Natural killer cell (primary cell): ENCODE results near the gene PARL. TPM values are rescaled to one million over a fixed set of nuclear protein-coding genes. Genes with fewer than 3 reads are reported as not detected.

Experiments
- ATAC-seq, 3 donors: fragments of 150-1000 bp in 2 of 3; fragments of 200-7000 bp in 1 of 3; cut with Tn5 transposase; 1 replicate in 1 of 3; 2 replicates in 2 of 3; pipeline ENCODE4 v1.10.0; 2021; ENCODE audit warnings: mild to moderate bottlenecking in 2 of 3, moderate library complexity in 2 of 3
- DNase-seq, 2 donors: peaks; one replicate each; pipeline versions ENCODE4 v3.0.0 to v3.0.0-alpha.2; 2013 to 2021; ENCODE audit warnings: mixed read lengths in 1 of 2
- H3K27ac ChIP-seq: one replicate; pipeline ENCODE4 v1.5.1; 2013; ENCODE audit warnings: mild to moderate bottlenecking, low read length
- H3K27me3 ChIP-seq: one replicate; pipeline ENCODE4 v1.6.1; 2013; ENCODE audit warnings: low read length; ENCODE audit not compliant: control insufficient read depth, insufficient read depth
- H3K36me3 ChIP-seq: one replicate; pipeline ENCODE4 v1.6.1; 2013; ENCODE audit warnings: low read length; ENCODE audit not compliant: control insufficient read depth, insufficient read depth
- H3K4me1 ChIP-seq: one replicate; pipeline ENCODE4 v1.6.1; 2013; ENCODE audit warnings: low read length; ENCODE audit not compliant: control insufficient read depth, insufficient read depth
- H3K4me3 ChIP-seq: one replicate; pipeline ENCODE4 v1.5.1; 2013; ENCODE audit warnings: low read length
- H3K9me3 ChIP-seq: one replicate; pipeline ENCODE4 v1.6.1; 2013; ENCODE audit warnings: low read length; ENCODE audit not compliant: control insufficient read depth, insufficient read depth
- H3K27ac Mint-ChIP-seq, 2 donors: one replicate each; pipeline ENCODE4 v1.8.0; 2022; ENCODE audit warnings: mild to moderate bottlenecking in 2 of 2, mixed read lengths in 2 of 2, moderate library complexity in 1 of 2
- H3K27me3 Mint-ChIP-seq, 2 donors: one replicate each; pipeline ENCODE4 v1.8.0; 2022; ENCODE audit warnings: low read depth in 2 of 2, mixed read lengths in 2 of 2
- H3K36me3 Mint-ChIP-seq: one replicate; pipeline ENCODE4 v1.8.0; 2022; ENCODE audit warnings: mixed read lengths
- H3K4me1 Mint-ChIP-seq, 2 donors: one replicate each; pipeline ENCODE4 v1.8.0; 2022; ENCODE audit warnings: mixed read lengths in 2 of 2
- H3K4me3 Mint-ChIP-seq: one replicate; pipeline ENCODE4 v1.8.0; 2022; ENCODE audit warnings: mild to moderate bottlenecking, moderate library complexity, mixed read lengths
- H3K9me3 Mint-ChIP-seq, 2 donors: one replicate each; pipeline ENCODE4 v1.8.0; 2022; ENCODE audit warnings: mixed read lengths in 2 of 2
- WGBS: methylation state at CpG from one replicate; pipeline ENCODE4 v1.1.7; 2013; ENCODE audit warnings: missing lambda C conversion rate; ENCODE audit not compliant: insufficient coverage; 5-methylcytosine and 5-hydroxymethylcytosine counted together
- intact Hi-C: fragments of 100-400 bp; cut with micrococcal nuclease; formaldehyde crosslinking; loops from one replicate; pipeline ENCODE4 v1.14.2; 2022
- total RNA-seq, 4 donors: library from RNA; stranded (reverse); fragments of 120-200 nt in 1 of 4; gene quantifications; one replicate each; pipeline versions ENCODE4 v1.2.3 to v1.2.4, GENCODE V29; 2013 to 2022
- TF ChIP-seq, protein P1 (sequence below): fragments of 200-600 bp; IDR thresholded peaks from one replicate; pipeline ENCODE4 v1.8.0; 2022; ENCODE audit warnings: antibody characterized with exemption

PARL gene
- total RNA-seq, 3 donors from 2014 or later (not counting 1 experiment from before 2014, with no cell fraction given): 35.1 to 47.1 (median 37.7) TPM

DNA sequence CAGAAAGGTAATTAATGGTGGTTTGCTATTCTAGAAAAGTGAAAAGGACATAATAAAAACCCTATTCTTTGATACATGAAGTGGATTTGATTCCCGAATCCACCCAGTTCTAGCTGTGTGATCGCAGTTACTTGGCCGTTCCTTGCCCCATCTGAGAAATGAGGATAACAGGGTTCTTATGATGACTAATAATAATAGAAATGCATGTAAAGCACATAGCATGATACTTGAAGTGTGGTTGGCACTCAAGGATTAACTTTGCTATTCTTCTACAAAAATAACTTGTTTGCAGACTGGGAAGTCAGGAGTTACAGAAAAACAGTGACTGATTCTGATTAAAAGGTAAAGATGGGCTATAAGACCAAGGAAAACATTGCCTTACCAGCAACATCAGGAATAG lies 26.8 kb downstream of the PARL start:
- ATAC-seq (no peak), DNase-seq (no peak)
- no peaks in the 10 kb centered on the region for H3K27me3 ChIP-seq
- H3K4me1 Mint-ChIP-seq: peaks cover 0 to 4% of the 10 kb centered on the region in 2 donors
- H3K4me3 Mint-ChIP-seq: no peak overlapping the region
- H3K4me3 ChIP-seq: no peak overlapping the region
- WGBS: 100% methylated on average over 3 of the region's 3 CpGs
- H3K36me3 Mint-ChIP-seq: peaks cover 20% of the 10 kb centered on the region
- H3K4me1 ChIP-seq: no peaks in the 10 kb centered on the region
- H3K27ac Mint-ChIP-seq: no peak overlapping the region
- H3K36me3 ChIP-seq: peaks cover 46% of the 10 kb centered on the region
- H3K27ac ChIP-seq: no peak overlapping the region
- TF ChIP-seq, protein P1, sequence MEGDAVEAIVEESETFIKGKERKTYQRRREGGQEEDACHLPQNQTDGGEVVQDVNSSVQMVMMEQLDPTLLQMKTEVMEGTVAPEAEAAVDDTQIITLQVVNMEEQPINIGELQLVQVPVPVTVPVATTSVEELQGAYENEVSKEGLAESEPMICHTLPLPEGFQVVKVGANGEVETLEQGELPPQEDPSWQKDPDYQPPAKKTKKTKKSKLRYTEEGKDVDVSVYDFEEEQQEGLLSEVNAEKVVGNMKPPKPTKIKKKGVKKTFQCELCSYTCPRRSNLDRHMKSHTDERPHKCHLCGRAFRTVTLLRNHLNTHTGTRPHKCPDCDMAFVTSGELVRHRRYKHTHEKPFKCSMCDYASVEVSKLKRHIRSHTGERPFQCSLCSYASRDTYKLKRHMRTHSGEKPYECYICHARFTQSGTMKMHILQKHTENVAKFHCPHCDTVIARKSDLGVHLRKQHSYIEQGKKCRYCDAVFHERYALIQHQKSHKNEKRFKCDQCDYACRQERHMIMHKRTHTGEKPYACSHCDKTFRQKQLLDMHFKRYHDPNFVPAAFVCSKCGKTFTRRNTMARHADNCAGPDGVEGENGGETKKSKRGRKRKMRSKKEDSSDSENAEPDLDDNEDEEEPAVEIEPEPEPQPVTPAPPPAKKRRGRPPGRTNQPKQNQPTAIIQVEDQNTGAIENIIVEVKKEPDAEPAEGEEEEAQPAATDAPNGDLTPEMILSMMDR: no peak
- H3K9me3 ChIP-seq: no peaks in the 10 kb centered on the region
- H3K27me3 Mint-ChIP-seq: no peaks in the 10 kb centered on the region
- intact Hi-C loops: no loop called here
- H3K9me3 Mint-ChIP-seq: no peaks in the 10 kb centered on the region

DNA sequence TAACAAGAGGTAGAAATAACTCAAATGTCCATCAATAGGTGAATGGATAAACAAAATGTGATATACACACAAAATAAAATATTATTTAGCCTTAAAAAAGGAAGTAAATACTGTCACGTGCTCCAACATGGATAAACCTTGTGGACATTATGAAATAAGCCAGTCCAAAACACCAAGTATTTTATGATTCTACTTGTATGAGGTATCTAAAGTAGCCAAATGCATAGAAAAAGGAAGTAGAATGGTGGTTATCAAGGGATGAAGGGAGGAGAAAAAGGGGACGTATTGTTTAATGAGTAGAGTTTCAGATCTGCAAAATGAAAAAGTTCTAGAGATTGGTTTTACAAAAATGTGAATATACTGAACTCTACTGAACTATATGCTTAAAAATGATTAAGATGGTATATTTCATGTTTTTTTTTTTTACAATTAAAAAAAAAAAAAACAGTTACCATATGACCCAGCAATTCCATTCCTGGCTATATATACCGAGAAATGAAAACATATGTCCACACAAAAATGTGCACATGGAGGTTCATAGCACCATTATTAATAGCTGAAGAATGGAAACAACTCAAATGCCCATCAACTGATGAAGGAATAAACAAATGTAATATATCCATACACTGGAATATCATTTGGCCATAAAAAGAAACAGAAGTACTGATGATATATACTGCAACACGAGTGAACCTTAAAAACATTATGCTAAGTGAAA lies 30.2 kb downstream of the PARL start:
- Histone ChIP-seq H3K4me1 (no peaks in the 10 kb centered on the region), H3K27ac (no peak overlapping the region), H3K9me3 (no peaks in the 10 kb centered on the region), H3K27me3 (no peaks in the 10 kb centered on the region), H3K4me3 (no peak overlapping the region), H3K36me3 (peaks cover 29% of the 10 kb centered on the region)
- Mint-ChIP-seq H3K27ac (no peak overlapping the region), H3K4me1 (peaks cover 0 to 4% of the 10 kb centered on the region in 2 donors), H3K27me3 (no peaks in the 10 kb centered on the region), H3K36me3 (peaks cover under 1% of the 10 kb centered on the region), H3K9me3 (no peaks in the 10 kb centered on the region), H3K4me3 (no peak overlapping the region)
- ATAC-seq (no peak), DNase-seq (no peak)
- WGBS: 64% methylated on average over 1 of the region's 4 CpGs
- TF ChIP-seq, protein P1: no peak
- intact Hi-C loops: no loop called here

DNA sequence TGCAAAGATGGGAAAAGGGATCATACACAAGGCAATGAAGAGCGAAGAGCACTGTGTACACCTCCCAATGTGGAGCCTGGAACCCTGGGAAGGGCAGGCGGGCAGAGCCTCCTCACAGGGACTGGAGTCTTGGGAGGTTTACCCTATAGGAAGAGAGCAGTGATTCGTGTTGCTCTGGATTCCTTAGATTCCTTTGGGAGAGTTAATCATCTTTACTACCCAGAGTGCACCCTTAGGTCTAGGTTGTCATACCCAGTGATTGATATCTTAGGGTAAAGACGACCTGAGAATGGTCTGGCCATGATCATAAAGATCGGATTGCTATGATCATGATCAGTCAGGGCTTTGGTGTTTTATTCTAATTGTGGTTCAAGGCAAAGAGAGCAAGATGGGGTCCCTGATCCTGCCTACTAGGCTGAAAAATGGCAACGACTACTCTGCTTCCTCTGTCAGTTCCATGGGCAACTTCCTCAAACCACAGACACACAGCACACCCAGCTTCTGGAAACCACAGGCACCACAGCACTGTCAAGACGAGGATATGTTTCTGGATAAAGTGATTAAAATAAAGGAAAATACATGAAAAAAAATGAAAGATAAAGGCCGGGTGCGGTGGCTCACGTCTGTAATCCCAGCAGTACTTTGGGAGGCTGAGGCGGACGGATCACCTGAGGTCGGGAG lies 38.9 kb downstream of the PARL start:
- no peaks in the 10 kb centered on the region for H3K4me1 Mint-ChIP-seq
- no peak overlapping the region for H3K4me3 ChIP-seq
- intact Hi-C loops: no loop called here
- H3K9me3 Mint-ChIP-seq: no peaks in the 10 kb centered on the region
- H3K36me3 Mint-ChIP-seq: peaks cover 8% of the 10 kb centered on the region
- no peak for ATAC-seq
- TF ChIP-seq, protein P1: no peak
- H3K27ac ChIP-seq: no peak overlapping the region
- no peak overlapping the region for H3K27ac Mint-ChIP-seq
- no peaks in the 10 kb centered on the region for H3K27me3 Mint-ChIP-seq
- H3K36me3 ChIP-seq: peaks cover 62% of the 10 kb centered on the region
- no peak overlapping the region for H3K4me3 Mint-ChIP-seq
- no peaks in the 10 kb centered on the region for H3K27me3 ChIP-seq
- no peaks in the 10 kb centered on the region for H3K4me1 ChIP-seq
- H3K9me3 ChIP-seq: no peaks in the 10 kb centered on the region
- 87% methylated on average over 12 of the region's 13 CpGs for WGBS
- DNase-seq: no peak
